ENCODE measurements around the gene DAZAP1.

GRCh38 chr19:1399745-1400144, 7.6 kb upstream of the DAZAP1 start:
- TF ChIP-seq POLR2A (IDR thresholded peaks at IDR 0.05) (no peak), CTCF (IDR thresholded peaks at IDR 0.05) (no peak), EP300 (IDR thresholded peaks at IDR 0.05) (no peak)

Measured in ovary (tissue), 3 donors.